C4-2B (cell line): ENCODE results near the gene MRPL27.

Experiments
- H3K27ac ChIP-seq: fragments of 450-650 bp; 2 replicates; pipeline ENCODE4 v1.5.1; 2017
- ZFX ChIP-seq: fragments of 450-650 bp; IDR thresholded peaks from 2 replicates; pipeline ENCODE4 v1.6.1; 2017
- TF ChIP-seq, protein P1 (sequence below): fragments of 450-650 bp; conservative IDR thresholded peaks from 2 replicates; pipeline ENCODE4 v1.5.1; 2017; ENCODE audit warnings: mild to moderate bottlenecking

The MRPL27 gene

DNA sequence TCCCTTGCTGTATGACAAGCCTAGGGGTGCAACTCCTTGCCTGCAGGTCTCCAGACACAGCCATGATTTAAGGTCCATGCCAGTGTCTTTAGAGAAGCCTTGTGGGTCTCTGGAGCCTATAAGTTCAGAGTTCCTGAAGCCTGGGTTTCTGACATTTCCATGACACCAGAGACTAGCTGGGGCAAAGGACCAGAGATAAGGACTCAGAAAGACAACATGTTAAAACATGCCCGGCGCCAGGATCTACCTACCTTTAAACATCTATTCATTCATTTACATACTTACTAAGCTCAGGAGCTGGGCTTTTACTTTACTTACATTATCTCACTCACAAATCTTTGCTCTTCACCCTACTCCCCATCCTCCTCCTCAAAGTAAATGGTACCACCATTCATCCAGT, 1.5 kb downstream of the MRPL27 start:
- TF ChIP-seq ZFX: no peak
- TF ChIP-seq, protein P1, sequence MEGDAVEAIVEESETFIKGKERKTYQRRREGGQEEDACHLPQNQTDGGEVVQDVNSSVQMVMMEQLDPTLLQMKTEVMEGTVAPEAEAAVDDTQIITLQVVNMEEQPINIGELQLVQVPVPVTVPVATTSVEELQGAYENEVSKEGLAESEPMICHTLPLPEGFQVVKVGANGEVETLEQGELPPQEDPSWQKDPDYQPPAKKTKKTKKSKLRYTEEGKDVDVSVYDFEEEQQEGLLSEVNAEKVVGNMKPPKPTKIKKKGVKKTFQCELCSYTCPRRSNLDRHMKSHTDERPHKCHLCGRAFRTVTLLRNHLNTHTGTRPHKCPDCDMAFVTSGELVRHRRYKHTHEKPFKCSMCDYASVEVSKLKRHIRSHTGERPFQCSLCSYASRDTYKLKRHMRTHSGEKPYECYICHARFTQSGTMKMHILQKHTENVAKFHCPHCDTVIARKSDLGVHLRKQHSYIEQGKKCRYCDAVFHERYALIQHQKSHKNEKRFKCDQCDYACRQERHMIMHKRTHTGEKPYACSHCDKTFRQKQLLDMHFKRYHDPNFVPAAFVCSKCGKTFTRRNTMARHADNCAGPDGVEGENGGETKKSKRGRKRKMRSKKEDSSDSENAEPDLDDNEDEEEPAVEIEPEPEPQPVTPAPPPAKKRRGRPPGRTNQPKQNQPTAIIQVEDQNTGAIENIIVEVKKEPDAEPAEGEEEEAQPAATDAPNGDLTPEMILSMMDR: no peak
- no peak overlapping the region for H3K27ac ChIP-seq

DNA sequence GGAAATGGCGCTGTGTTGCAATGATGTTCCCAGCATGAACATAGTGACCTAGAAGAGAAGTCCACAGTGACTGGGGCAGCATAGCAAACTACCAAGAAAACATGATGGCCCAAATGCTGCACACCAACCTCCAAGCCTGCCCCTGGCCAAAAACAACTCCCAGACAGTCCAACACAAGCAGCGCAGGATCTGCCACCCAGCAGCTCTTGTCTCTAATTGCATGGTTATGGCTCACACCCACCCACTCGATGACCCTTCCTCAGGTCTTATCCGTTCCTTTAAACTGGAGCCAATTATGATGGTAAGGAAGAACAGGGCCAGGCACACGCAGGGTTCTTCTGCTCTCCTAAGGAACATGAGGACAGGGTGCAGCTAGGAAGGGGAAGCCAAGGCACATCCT, 2.9 kb downstream of the MRPL27 start:
- TF ChIP-seq ZFX: no peak
- TF ChIP-seq, protein P1: no peak
- no peak overlapping the region for H3K27ac ChIP-seq

DNA sequence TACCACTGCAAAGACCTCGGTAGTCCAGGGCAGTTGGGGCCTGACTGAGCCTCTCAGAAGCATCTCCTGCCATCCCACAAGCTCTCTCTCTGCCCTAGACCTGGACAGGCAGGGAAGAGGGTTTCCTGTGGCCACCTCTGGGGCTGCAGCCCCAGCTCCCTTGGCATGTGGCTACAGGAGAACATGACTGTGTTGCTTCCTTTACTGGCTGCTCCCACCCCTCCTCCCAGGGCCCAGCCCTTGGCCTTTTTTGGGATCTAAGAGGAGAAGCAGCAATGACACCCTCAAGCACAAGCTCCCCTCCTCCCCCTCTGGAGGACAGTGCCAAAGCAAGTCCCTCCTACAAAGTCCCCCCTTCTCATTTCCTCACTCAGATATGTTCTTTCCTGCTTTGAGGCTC, 5.6 kb downstream of the MRPL27 start:
- H3K27ac ChIP-seq: no peak overlapping the region
- no peak for TF ChIP-seq ZFX
- TF ChIP-seq, protein P1: no peak

DNA sequence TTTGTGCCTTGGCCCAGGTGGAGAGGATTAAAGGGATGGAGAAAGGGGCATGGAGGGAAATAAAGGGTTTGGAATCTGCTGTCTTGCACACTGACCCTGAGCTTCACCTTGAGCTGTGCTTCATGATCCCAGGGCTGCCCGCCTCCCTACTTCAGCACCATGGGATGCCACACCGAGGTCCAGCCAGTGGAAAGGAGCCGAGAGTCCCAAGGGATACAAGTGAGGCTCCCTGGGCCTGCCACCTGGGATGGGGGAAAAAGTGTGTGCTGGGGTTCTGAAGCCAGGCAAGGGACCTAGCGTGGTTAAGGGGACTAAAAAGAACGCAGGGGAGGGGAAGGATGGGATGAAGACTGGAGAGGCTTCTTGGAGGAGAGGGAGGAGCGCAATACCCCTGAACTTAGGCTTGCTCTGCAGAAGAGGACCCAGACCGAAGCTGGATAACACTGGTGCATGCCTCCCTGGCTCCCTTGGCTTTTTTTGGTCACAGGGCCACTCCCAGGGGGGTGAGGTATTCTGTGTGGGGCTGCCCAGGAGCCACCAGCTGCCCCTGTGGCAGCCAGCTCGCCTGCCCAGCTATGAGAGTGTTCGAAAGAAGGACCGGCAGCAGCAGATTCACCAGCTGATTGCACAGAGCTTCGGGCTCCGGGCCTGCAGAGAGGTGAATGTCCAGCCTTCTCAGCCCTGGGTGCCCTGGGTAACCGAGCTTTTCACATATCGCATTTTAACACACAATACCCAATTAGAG, 7.2 kb downstream of the MRPL27 start:
- H3K27ac ChIP-seq: no peak overlapping the region
- no peak for TF ChIP-seq ZFX
- TF ChIP-seq, protein P1: no peak

DNA sequence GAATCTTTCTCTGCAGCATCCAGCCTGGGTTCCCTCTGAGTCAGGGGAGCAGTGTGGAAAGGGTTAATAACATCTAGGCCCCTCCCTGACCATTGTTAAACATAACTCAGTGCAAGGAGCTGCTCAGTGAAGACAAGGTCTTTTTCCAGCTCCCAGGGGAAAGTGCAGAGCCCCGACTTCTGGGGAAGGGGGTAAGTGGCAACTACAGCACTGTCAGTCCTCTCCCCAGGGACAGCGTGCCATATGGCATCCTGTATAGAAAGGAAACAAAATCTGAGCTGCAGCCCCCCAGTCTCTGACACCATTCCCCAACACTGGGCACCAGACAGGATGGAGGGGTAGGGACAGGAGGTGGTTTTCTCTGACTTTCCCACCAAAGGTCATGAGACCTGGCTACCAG, 7.8 kb downstream of the MRPL27 start:
- no peak for TF ChIP-seq ZFX
- H3K27ac ChIP-seq: no peak overlapping the region

DNA sequence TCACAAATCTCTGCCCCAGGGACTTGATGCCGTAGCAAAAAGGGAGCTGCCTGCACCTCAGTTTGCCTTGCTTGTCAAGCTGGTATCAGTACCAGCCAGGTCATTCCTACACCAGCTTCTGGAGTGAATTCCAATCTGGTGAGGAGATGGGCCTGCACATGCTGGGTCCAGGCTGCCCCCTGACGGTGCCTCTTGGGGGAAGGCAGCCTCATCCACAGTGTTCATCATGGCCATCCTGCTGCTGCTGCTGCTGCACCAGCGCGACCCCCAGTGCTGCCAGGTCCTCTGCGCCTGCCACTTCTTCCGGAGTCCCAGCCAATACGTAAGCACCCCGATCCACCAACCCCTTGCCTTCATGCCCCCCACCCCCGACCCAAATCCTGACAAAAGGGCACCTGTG, 8.3 kb downstream of the MRPL27 start:
- TF ChIP-seq, protein P1: no peak
- TF ChIP-seq ZFX: no peak
- H3K27ac ChIP-seq: no peak overlapping the region

DNA sequence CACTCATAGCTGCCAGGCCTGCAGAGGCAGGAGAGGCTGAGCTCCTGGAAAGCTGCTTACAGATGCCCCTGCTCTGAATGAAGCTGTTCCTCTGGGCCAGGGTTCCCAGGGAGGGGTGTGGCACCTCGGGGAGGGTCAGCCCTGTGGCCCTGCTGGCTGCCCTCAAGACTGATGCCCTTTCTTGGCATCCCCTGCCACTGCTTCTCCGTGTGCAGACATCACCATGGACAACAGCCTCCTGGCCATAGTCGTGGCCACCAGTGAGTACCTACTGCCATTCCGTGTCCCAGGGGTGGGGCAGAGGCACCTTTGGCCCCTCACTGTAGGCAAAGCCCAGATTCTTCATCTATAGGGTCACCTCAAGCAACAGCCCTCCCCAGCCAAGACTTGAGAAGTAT, 8.9 kb downstream of the MRPL27 start:
- TF ChIP-seq ZFX: no peak
- TF ChIP-seq, protein P1: no peak
- no peak overlapping the region for H3K27ac ChIP-seq
